Neuron (in vitro differentiated cells): ENCODE measurements around the gene DUSP12.
"Not testable (repeated sequence)": the region's sequence is repeated elsewhere in the genome, so short reads cannot be mapped to it uniquely, and the experiment has no call there.

Experiments
- H2AFZ ChIP-seq: one replicate; pipeline ENCODE4 v1.6.1; 2013; ENCODE audit warnings: low read depth, mild to moderate bottlenecking, inconsistent platforms, low read length, moderate library complexity
- H3K27me3 ChIP-seq: one replicate; pipeline ENCODE4 v1.6.1; 2013; ENCODE audit warnings: low read length; ENCODE audit not compliant: insufficient read depth
- H3K36me3 ChIP-seq: one replicate; pipeline ENCODE4 v1.6.1; 2013; ENCODE audit warnings: low read length; ENCODE audit not compliant: insufficient read depth
- H3K4me1 ChIP-seq: one replicate; pipeline ENCODE4 v1.6.1; 2013; ENCODE audit warnings: low read length; ENCODE audit not compliant: insufficient read depth
- H3K4me3 ChIP-seq: 2 replicates; pipeline ENCODE4 v1.5.1; 2013; ENCODE audit warnings: mild to moderate bottlenecking, low read length, moderate library complexity
- H3K9me3 ChIP-seq: one replicate; pipeline ENCODE4 v1.6.1; 2013; ENCODE audit warnings: low read length

Gene DUSP12

GRCh38 chr1:161721738-161722343 is 27.7 kb upstream of the DUSP12 start:
- peaks cover 5% of the 10 kb centered on the region for H3K4me1 ChIP-seq
- no peak overlapping the region for H2AFZ ChIP-seq
- no peak overlapping the region for H3K4me3 ChIP-seq
- no peaks in the 10 kb centered on the region for H3K9me3 ChIP-seq
- H3K27me3 ChIP-seq, result peaks cover 30% of the 10 kb centered on the region
- H3K36me3 ChIP-seq, result no peaks in the 10 kb centered on the region

- Histone ChIP-seq H3K27me3 (peaks cover 30% of the 10 kb centered on the region), H3K4me1 (peaks cover 5% of the 10 kb centered on the region), H2AFZ (no peak overlapping the region), H3K9me3 (no peaks in the 10 kb centered on the region), H3K36me3 (no peaks in the 10 kb centered on the region), H3K4me3 (no peak overlapping the region)
Measured at GRCh38 chr1:161722406-161722805, 27.2 kb upstream of the DUSP12 start.

- Histone ChIP-seq H3K36me3 (no peaks in the 10 kb centered on the region), H3K4me1 (peaks cover 5% of the 10 kb centered on the region), H2AFZ (no peak overlapping the region), H3K4me3 (no peak overlapping the region), H3K9me3 (no peaks in the 10 kb centered on the region), H3K27me3 (peaks cover 32% of the 10 kb centered on the region)
Measured at GRCh38 chr1:161723459-161724141, 26.0 kb upstream of the DUSP12 start.

- not testable (repeated sequence) for H3K9me3 ChIP-seq, H3K4me1 ChIP-seq, H3K36me3 ChIP-seq
- H3K4me3 ChIP-seq, result peak overlapping the region; percentile 82
- peak overlapping the region; percentile 84 for H2AFZ ChIP-seq
- H3K27me3 ChIP-seq, result peaks cover 35% of the 10 kb centered on the region
Measured at GRCh38 chr1:161725258-161725907, 24.2 kb upstream of the DUSP12 start.

GRCh38 chr1:161725908-161726472 is 23.6 kb upstream of the DUSP12 start:
- H3K27me3 ChIP-seq, result peaks cover 37% of the 10 kb centered on the region
- no peaks in the 10 kb centered on the region for H3K36me3 ChIP-seq
- no peaks in the 10 kb centered on the region for H3K9me3 ChIP-seq

GRCh38 chr1:161726473-161727255 is 22.9 kb upstream of the DUSP12 start:
- Histone ChIP-seq H3K4me3 (peak overlapping the region; percentile 82), H3K27me3 (peaks cover 39% of the 10 kb centered on the region), H3K36me3 (no peaks in the 10 kb centered on the region), H3K9me3 (no peaks in the 10 kb centered on the region), H2AFZ (peak overlapping the region; percentile 87), H3K4me1 (peaks cover 5% of the 10 kb centered on the region)

More at GRCh38 chr1:161725908-161726472, 23.6 kb upstream of the DUSP12 start:
- peaks cover 5% of the 10 kb centered on the region for H3K4me1 ChIP-seq
- peak overlapping the region; percentile 82 for H3K4me3 ChIP-seq
- H2AFZ ChIP-seq, result peak overlapping the region; percentile 84

- no peaks in the 10 kb centered on the region for H3K9me3 ChIP-seq
- peaks cover 5% of the 10 kb centered on the region for H3K4me1 ChIP-seq
- H2AFZ ChIP-seq, result peak overlapping the region; percentile 87
- peak overlapping the region; percentile 82 for H3K4me3 ChIP-seq
- no peaks in the 10 kb centered on the region for H3K36me3 ChIP-seq
- peaks cover 38% of the 10 kb centered on the region for H3K27me3 ChIP-seq
Measured at GRCh38 chr1:161727256-161727924, 22.2 kb upstream of the DUSP12 start.

- Histone ChIP-seq H3K9me3 (no peaks in the 10 kb centered on the region), H3K4me1 (peaks cover 5% of the 10 kb centered on the region), H3K36me3 (no peaks in the 10 kb centered on the region), H3K4me3 (no peak overlapping the region), H2AFZ (no peak overlapping the region), H3K27me3 (peaks cover 43% of the 10 kb centered on the region)
Measured at GRCh38 chr1:161728376-161729226, 21.0 kb upstream of the DUSP12 start.

GRCh38 chr1:161730050-161730564 is 19.5 kb upstream of the DUSP12 start:
- no peak overlapping the region for H2AFZ ChIP-seq
- peaks cover 5% of the 10 kb centered on the region for H3K4me1 ChIP-seq
- H3K36me3 ChIP-seq, result no peaks in the 10 kb centered on the region
- H3K27me3 ChIP-seq, result peaks cover 37% of the 10 kb centered on the region
- H3K4me3 ChIP-seq, result no peak overlapping the region
- no peaks in the 10 kb centered on the region for H3K9me3 ChIP-seq

- Histone ChIP-seq H3K27me3 (peaks cover 44% of the 10 kb centered on the region), H2AFZ (no peak overlapping the region), H3K9me3 (no peaks in the 10 kb centered on the region), H3K36me3 (no peaks in the 10 kb centered on the region), H3K4me3 (no peak overlapping the region), H3K4me1 (no peaks in the 10 kb centered on the region)
Measured at GRCh38 chr1:161731241-161731640, 18.3 kb upstream of the DUSP12 start.

GRCh38 chr1:161731981-161732718 is 17.4 kb upstream of the DUSP12 start:
- no peak overlapping the region for H2AFZ ChIP-seq
- H3K4me1 ChIP-seq, result no peaks in the 10 kb centered on the region
- peaks cover 50% of the 10 kb centered on the region for H3K27me3 ChIP-seq
- no peaks in the 10 kb centered on the region for H3K9me3 ChIP-seq
- H3K36me3 ChIP-seq, result no peaks in the 10 kb centered on the region
- H3K4me3 ChIP-seq, result no peak overlapping the region
